NB4 (cell line): Measurements from ENCODE around the gene RNASE7.

Experiments used
- CTCF ChIP-seq: IDR thresholded peaks from one replicate; pipeline ENCODE4 v1.5.1; 2012; ENCODE audit warnings: low read depth, low read length
- POLR2A ChIP-seq: IDR thresholded peaks from 2 replicates; pipeline ENCODE4 v1.6.1; 2011; ENCODE audit warnings: mild to moderate bottlenecking; ENCODE audit not compliant: insufficient read length; ENCODE audit errors: extremely low read depth
- TF ChIP-seq, protein P1 (sequence below): IDR thresholded peaks from 2 replicates; pipeline ENCODE4 v1.6.1; 2011; ENCODE audit warnings: low read depth, low read length

DNA sequence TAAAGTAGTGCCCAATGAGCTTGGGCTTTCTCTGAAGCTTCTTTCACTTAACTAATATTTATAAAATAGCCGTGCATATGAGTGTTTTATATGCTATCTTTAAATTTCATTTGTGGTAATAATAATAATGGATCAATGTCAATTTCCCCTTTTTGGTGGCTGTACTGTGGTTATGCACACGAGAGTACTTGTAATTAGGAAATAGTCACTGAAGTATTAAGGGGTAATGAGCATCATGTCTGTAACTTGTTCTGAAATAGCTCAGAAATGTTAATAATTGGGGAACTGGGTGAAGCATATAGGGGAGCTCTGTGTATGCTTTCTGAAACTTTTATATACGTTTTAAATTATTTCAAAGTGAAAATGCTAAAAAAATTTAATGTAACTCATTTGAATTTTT is 8.4 kb downstream of the RNASE7 start:
- TF ChIP-seq CTCF (no peak), POLR2A (no peak)
- TF ChIP-seq, protein P1, sequence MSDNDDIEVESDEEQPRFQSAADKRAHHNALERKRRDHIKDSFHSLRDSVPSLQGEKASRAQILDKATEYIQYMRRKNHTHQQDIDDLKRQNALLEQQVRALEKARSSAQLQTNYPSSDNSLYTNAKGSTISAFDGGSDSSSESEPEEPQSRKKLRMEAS, result no peak
